GM21717 (cell line): Measurements from ENCODE around the gene ABCB9.

Experiments
- ATAC-seq: cut with Tn5 transposase; IDR thresholded peaks from one replicate; pipeline ENCODE4 v1.9.1; 2021; ENCODE audit warnings: mild to moderate bottlenecking, moderate library complexity; ENCODE audit not compliant: unreplicated experiment

ABCB9 gene

GRCh38 chr12:122995503-122996187 is 29.4 kb upstream of the ABCB9 start:
- ATAC-seq, result no peak

DNA sequence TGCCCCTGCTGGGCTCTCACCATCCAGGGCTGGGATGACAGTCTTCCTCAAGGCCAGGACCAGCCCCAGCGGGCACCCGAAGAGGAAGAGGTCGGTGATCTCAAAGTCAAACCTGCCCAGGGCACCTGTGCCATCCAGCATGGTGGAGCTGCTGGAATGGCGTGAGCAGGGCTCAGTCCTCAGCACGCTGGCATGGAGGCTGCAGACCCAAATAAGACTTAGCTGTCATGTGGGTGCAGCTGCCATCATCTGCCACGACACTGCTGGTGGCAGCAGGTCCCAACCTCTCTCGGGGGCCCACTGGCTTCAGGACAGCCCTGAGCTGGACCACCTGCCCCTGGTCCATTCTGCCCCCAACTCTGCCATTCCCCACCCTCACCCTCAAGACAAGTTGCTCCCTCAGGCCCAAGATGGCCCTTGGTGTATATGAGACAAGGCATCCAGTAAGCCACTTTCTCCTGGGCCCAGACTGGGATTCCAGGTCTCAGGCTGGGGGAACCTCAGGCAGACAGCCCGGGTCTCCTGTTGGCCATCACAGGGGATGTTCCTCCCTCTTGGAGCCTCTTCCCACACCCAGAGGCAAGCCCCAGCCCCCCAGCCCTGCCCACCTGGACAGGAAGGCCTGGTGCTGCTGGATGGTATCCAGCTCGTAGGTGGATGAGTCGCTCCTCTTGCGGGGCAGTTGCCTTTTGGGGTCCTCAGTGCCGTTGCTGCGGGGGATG is 28.7 kb upstream of the ABCB9 start:
- no peak for ATAC-seq

DNA sequence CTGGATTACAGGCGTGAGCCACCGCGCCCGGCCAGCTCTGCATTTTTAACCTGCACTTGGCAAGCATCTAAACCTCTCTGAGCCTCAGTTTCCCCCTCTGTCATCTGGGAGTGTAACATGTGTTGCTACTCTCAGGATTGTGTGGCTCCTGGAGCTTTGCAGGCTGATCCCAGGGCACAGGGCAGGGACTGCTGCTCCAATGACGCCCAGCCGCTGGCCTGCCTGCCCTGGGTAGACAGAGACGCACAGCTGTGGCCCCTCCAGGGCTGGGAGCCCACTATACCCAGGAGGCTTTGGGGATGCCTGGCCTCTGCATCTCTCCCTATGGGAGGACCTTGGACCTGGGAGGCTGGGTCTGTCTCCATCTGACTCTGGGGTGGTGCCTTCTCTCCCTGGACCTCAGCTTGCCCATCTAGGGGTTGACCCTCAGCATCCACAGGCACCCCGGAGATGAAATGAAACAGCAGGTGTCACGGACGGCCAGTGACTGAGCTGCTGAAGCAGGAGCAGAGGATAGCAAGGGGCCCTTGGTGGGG is 27.9 kb upstream of the ABCB9 start:
- ATAC-seq, result no peak

DNA sequence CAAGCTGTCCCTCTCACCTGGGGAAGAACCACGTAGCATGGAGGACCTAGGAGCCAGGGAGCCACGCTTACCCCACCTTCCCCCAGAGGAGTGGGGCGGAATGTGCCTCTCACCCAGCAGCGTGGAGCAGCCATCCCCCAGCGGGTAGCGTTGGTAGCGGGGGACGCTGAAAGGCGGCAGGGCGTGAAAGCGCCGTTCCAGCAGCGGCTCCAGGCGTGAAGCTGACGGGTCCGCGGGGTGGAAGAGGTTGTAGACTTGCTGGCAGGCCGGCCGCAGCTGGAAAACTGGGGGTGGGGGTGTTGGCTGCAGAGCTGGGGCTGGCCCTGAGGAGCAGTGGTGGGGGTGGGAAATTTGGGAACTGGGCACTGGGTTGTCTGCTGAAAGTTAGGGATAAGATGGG is 26.1 kb upstream of the ABCB9 start:
- no peak for ATAC-seq

- ATAC-seq, result no peak
These were observed 25.5 kb upstream of the ABCB9 start for GRCh38 chr12:122991623-122992275.

DNA sequence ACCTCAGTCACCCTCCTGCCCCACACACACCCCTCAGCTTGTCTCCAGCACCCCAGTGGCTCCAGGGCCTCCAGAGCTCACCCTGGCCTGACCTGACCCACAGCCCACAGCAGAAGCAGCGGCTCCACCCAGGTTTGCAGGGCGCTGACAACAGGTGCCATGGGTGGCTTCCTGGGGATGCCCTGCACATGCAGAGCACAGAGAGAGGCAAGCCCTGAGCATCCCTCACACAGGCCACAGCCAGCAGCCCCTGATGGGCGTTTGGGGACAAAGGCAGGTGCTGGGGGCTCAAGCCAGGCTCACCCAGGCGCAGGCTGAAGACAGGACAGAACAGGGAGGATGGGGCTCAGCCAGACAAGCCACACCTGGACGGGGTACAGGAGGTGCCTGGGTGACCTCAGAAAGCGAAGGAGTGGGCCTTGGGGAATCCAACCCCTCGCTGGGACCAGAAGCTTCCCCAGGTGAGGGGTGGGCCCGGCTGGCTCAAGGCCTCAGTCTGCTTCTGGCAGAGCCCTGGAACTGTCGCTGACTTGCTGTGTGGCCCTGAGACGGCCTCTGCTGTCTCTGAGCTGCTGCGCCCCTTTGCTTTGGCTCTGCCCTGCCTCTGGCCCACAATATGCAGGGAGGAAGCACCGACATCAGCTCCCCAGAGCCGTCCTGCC is 24.8 kb upstream of the ABCB9 start:
- no peak for ATAC-seq

DNA sequence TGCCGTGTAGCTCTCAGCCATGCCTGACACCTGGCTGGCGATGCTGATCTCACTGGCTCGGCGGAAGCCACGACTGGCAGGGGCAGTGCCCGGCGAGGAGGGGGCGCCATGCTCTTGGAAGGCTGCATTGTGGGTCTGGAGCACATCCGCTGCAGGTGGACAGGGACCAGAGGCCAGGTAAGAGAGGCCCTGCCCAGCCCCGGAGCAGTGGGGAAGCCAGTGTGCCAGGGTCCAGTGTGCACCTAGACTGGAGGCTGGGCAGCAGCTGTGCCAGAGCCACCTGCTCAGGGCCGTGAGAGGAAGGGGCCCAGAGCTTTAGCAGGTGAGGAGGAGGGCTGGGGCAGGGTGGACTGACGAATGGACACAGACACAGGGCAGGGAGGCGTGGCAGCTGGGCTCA is 24.3 kb upstream of the ABCB9 start:
- ATAC-seq, result no peak

DNA sequence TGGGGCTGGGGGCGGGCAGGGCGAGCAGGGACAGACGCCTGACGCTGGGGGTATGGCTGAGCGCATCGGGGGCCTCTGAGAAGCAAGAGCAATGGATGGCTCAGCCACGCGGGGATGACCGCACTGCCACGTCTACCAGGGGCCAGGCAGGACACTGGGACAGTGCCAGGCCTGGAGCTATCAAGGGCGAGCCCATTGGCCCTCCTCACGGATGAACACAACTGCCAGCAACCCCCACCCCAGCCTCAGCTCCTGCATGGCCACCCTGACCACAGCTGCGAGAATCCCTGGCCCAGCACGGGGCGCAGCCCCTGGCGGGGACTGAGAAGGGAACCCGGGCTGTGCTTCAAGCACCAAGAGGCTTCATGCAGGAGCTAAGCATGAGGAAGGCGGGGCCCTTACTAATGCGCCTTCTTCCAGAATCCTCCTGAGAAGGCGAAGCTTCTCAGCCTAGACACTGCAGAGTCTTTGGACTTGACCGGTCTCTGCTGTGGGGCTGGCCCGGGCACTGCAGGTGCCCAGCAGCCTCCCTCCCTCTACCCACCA is 23.7 kb upstream of the ABCB9 start:
- ATAC-seq, result no peak

- ATAC-seq, result no peak
These were observed 23.1 kb upstream of the ABCB9 start for GRCh38 chr12:122989225-122989839.

DNA sequence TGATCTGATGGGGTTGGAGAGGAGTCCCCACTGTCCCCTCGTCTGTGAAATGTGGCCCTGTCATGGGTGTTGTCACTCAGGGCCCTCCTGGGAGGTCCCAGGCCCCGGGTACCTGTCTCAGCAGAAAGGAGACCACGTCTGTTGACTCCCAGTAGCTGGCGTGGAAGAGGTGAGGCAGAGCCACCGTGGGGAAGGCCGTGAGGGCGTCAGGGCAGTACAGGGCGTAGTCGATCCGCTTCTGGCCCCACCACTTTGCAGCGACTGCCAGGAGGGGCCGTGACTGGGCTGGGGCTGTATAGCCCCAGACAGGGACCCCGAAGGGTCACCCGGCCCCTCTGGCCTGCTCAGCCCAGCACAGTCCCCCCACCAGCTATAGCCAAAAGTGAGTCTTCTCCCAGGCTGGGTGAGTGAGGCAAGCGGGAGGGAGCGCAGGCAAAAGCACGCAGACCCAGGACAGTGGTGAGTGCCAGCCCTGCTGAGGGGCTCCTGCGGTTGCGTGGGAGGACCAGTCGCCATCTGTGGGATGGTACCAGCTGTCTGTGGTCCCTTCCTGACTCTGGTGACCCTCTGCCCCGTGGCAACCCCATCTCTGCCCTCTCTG is 22.4 kb upstream of the ABCB9 start:
- no peak for ATAC-seq

- ATAC-seq, result no peak
These were observed 21.8 kb upstream of the ABCB9 start for GRCh38 chr12:122988036-122988435.

GRCh38 chr12:122987086-122987951 is 21.1 kb upstream of the ABCB9 start:
- no peak for ATAC-seq

GRCh38 chr12:122986258-122986871 is 20.1 kb upstream of the ABCB9 start:
- no peak for ATAC-seq

- ATAC-seq, result no peak
These were observed 19.3 kb upstream of the ABCB9 start for GRCh38 chr12:122985338-122986257.

GRCh38 chr12:122984612-122985337 is 18.5 kb upstream of the ABCB9 start:
- ATAC-seq, result no peak

GRCh38 chr12:122983789-122984515 is 17.7 kb upstream of the ABCB9 start:
- no peak for ATAC-seq
